Measurements from ENCODE around the gene SORCS1.
A peak's percentile ranks its signal among the peaks of the same experiment; 100 is the strongest.

SORCS1 gene

DNA sequence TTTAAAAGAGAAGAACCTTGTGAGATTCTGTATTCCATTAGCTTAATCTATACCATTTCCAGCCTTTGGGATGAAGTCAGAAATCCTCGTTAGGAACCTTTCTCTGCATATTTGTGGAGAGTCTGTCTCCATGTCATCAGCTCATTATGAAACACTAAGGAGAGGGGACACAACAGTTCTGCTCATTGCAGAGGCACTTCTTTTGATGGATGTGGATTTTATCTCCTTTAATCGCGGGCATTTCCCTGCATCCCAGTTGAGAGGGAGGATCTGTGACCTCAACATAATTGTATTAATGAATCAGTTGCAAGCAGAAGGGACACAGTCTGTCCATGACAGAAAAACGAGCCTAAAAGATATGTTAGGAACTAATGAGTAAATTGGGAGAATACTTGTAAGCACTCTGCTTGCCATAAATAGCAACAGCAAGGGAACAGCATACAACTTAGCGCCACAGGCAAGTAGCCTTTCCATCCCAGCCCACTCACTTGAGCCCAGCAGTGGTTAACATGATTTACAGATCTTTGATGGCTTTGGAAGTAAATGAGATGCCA is 37.9 kb downstream of the SORCS1 start:
- DNase-seq (ENCODE audit: extremely low spot score): no peak
- CTCF ChIA-PET: no interaction called here
- POLR2A ChIA-PET: no interaction called here
- TF ChIP-seq BHLHE40 (IDR thresholded peaks at IDR 0.05; ENCODE audit: borderline replicate concordance): no peak
- TF ChIP-seq ARNT (IDR thresholded peaks at IDR 0.05): no peak
- TF ChIP-seq FOXM1 (IDR thresholded peaks at IDR 0.05; ENCODE audit: borderline replicate concordance): no peak
- TF ChIP-seq PKNOX1 (IDR thresholded peaks at IDR 0.05): no peak
- no peak for TF ChIP-seq ZNF384 (IDR thresholded peaks at IDR 0.05)
- TF ChIP-seq FOXA1 (IDR thresholded peaks at IDR 0.05): no peak
- no peak for TF ChIP-seq CTBP1 (IDR thresholded peaks at IDR 0.05; ENCODE audit: borderline replicate concordance)
- no peak for TF ChIP-seq SP1 (IDR thresholded peaks at IDR 0.05)
- no peak for TF ChIP-seq HDGF (IDR thresholded peaks at IDR 0.05; ENCODE audit: borderline replicate concordance)

GRCh38 chr10:107122703-107123102 is 41.8 kb downstream of the SORCS1 start:
- TF ChIP-seq CTBP1 (IDR thresholded peaks at IDR 0.05; ENCODE audit: borderline replicate concordance): no peak
- TF ChIP-seq ARNT (IDR thresholded peaks at IDR 0.05): no peak
- TF ChIP-seq ELF4 (IDR thresholded peaks at IDR 0.05): no peak
- TF ChIP-seq FOXA1 (IDR thresholded peaks at IDR 0.05): no peak
- TF ChIP-seq NFRKB (IDR thresholded peaks at IDR 0.05): no peak
- TF ChIP-seq SP1 (IDR thresholded peaks at IDR 0.05): no peak
- no peak for TF ChIP-seq PKNOX1 (IDR thresholded peaks at IDR 0.05)
- no peak for TF ChIP-seq BHLHE40 (IDR thresholded peaks at IDR 0.05; ENCODE audit: borderline replicate concordance)
- no peak for TF ChIP-seq HDGF (IDR thresholded peaks at IDR 0.05; ENCODE audit: borderline replicate concordance)
- no peak for TF ChIP-seq L3MBTL2 (conservative IDR thresholded peaks at IDR 0.05)
- TF ChIP-seq FOXK2 (IDR thresholded peaks at IDR 0.05): no peak
- no peak for TF ChIP-seq LEF1 (IDR thresholded peaks at IDR 0.05; ENCODE audit: borderline replicate concordance)
- no peak for TF ChIP-seq SUZ12 (IDR thresholded peaks at IDR 0.05)
- no peak for TF ChIP-seq TARDBP (IDR thresholded peaks at IDR 0.05)
- TF ChIP-seq FOXM1 (IDR thresholded peaks at IDR 0.05; ENCODE audit: borderline replicate concordance): no peak
- TF ChIP-seq ZNF384 (IDR thresholded peaks at IDR 0.05): no peak
- ChIA-PET CTCF (no interaction called here), POLR2A (no interaction called here)
- no peak for DNase-seq (ENCODE audit: extremely low spot score)

- TF ChIP-seq BHLHE40 (IDR thresholded peaks at IDR 0.05; ENCODE audit: borderline replicate concordance) (no peak), SP1 (IDR thresholded peaks at IDR 0.05) (no peak), HDGF (IDR thresholded peaks at IDR 0.05; ENCODE audit: borderline replicate concordance) (no peak)
- no peak for DNase-seq (ENCODE audit: extremely low spot score)
- ChIA-PET CTCF (no interaction called here), POLR2A (no interaction called here)
These were observed 45.6 kb downstream of the SORCS1 start for GRCh38 chr10:107118866-107119265.

GRCh38 chr10:107104026-107104652 is 60.4 kb downstream of the SORCS1 start:
- ChIA-PET POLR2A (no interaction called here), CTCF (no interaction called here)
- TF ChIP-seq LEF1 (IDR thresholded peaks at IDR 0.05; ENCODE audit: borderline replicate concordance) (no peak), HDGF (IDR thresholded peaks at IDR 0.05; ENCODE audit: borderline replicate concordance) (no peak), NFRKB (IDR thresholded peaks at IDR 0.05) (no peak), ARNT (IDR thresholded peaks at IDR 0.05) (no peak), FOXM1 (IDR thresholded peaks at IDR 0.05; ENCODE audit: borderline replicate concordance) (no peak), ELF4 (IDR thresholded peaks at IDR 0.05) (no peak), FOXK2 (IDR thresholded peaks at IDR 0.05) (no peak)
- DNase-seq (ENCODE audit: extremely low spot score): no peak

- POLR2A ChIA-PET: no interaction called here
- no peak for DNase-seq (ENCODE audit: extremely low spot score)
- CTCF ChIA-PET: no interaction called here
- TF ChIP-seq SP1 (IDR thresholded peaks at IDR 0.05) (no peak), TARDBP (IDR thresholded peaks at IDR 0.05) (no peak), PKNOX1 (IDR thresholded peaks at IDR 0.05) (no peak), L3MBTL2 (conservative IDR thresholded peaks at IDR 0.05) (no peak), ARNT (IDR thresholded peaks at IDR 0.05) (no peak), CTBP1 (IDR thresholded peaks at IDR 0.05; ENCODE audit: borderline replicate concordance) (no peak), NFRKB (IDR thresholded peaks at IDR 0.05) (no peak), BHLHE40 (IDR thresholded peaks at IDR 0.05; ENCODE audit: borderline replicate concordance) (no peak), ELF4 (IDR thresholded peaks at IDR 0.05) (no peak), FOXA1 (IDR thresholded peaks at IDR 0.05) (no peak), ZNF384 (IDR thresholded peaks at IDR 0.05) (no peak), HDGF (IDR thresholded peaks at IDR 0.05; ENCODE audit: borderline replicate concordance) (no peak), LEF1 (IDR thresholded peaks at IDR 0.05; ENCODE audit: borderline replicate concordance) (no peak), FOXK2 (IDR thresholded peaks at IDR 0.05) (no peak), FOXM1 (IDR thresholded peaks at IDR 0.05; ENCODE audit: borderline replicate concordance) (no peak), SUZ12 (IDR thresholded peaks at IDR 0.05) (no peak)
These were observed 61.1 kb downstream of the SORCS1 start for GRCh38 chr10:107103174-107104025.

DNA sequence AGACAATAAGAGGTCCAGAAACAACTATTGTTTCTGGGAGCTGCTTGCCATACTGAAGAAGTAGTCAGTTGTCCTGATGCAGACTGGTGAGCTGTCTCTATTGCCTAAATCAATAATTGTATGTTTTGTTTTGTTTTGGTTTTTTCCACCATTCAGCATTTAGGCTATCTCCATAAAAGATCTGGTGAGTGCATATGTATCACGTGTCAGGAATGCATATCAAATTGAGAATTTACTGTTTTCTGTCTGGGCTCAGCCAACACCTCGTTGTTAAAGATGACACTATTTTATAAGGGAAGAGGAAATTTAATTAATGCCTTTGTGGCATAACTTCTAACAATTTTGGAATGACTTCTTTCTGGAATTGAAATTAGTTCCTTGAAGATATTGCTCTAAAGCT is 66.2 kb downstream of the SORCS1 start:
- 0 out of 2 replicates have a peak, but pooled peaks have one; percentile 7 for TF ChIP-seq PKNOX1 (IDR thresholded peaks at IDR 0.05)
- TF ChIP-seq FOXM1 (IDR thresholded peaks at IDR 0.05; ENCODE audit: borderline replicate concordance): no peak
- POLR2A ChIA-PET: no interaction called here
- CTCF ChIA-PET: no interaction called here
- no peak for DNase-seq (ENCODE audit: extremely low spot score)

Measured in HEK293T (cell line).